K562 (cell line): ENCODE data around the gene BHLHE40. TPM values are rescaled to one million over a fixed set of nuclear protein-coding genes. Genes with fewer than 3 reads are reported as not detected.

Experiments used
- ADNP ChIP-seq: fragments of 200-800 bp; sonication (Bioruptor generic); IDR thresholded peaks from 2 replicates; pipeline ENCODE4 v1.6.1; 2016; ENCODE audit warnings: missing genetic modification characterization, missing compliant biosample characterization
- ARID3A ChIP-seq: IDR thresholded peaks from 2 replicates; pipeline ENCODE4 v1.6.1; 2012; ENCODE audit warnings: low read depth, low read length, improper control_type of control experiment, borderline replicate concordance
- CTBP1 ChIP-seq: fragments of 450-650 bp; IDR thresholded peaks from 2 replicates; pipeline ENCODE4 v1.6.1; 2016; ENCODE audit warnings: borderline replicate concordance
- CXXC5 ChIP-seq: fragments of 250-450 bp; sonication (Bioruptor Pico); IDR thresholded peaks from 2 replicates; pipeline ENCODE4 v1.8.0; 2022; ENCODE audit warnings: inconsistent platforms, mild to moderate bottlenecking, moderate library complexity
- DIDO1 ChIP-seq: fragments of 450-650 bp; IDR thresholded peaks from 2 replicates; pipeline ENCODE4 v1.6.1; 2016; ENCODE audit warnings: low read depth, missing biosample characterization, missing genetic modification characterization
- EP300 ChIP-seq: IDR thresholded peaks from 2 replicates; pipeline ENCODE4 v1.6.1; 2012; ENCODE audit warnings: low read length, improper control_type of control experiment
- ETV1 ChIP-seq: fragments of 450-650 bp; conservative IDR thresholded peaks from 2 replicates; pipeline ENCODE4 v1.6.1; 2016; ENCODE audit warnings: missing genetic modification characterization, control low read depth, low read depth, missing compliant biosample characterization
- HNRNPL ChIP-seq: fragments of 200-400 bp; formaldehyde crosslinking; IDR thresholded peaks from 2 replicates; pipeline ENCODE4 v1.6.1; 2017; ENCODE audit warnings: low read depth, mild to moderate bottlenecking, low read length
- KLF6 ChIP-seq: fragments of 250-450 bp; sonication (Bioruptor Pico); IDR thresholded peaks from 2 replicates; pipeline ENCODE4 v1.4.0; 2020; ENCODE audit warnings: mild to moderate bottlenecking, moderate library complexity, borderline replicate concordance
- MAFF ChIP-seq: IDR thresholded peaks from 2 replicates; pipeline ENCODE4 v1.6.1; 2012; ENCODE audit warnings: low read length, improper control_type of control experiment
- MAFK ChIP-seq: IDR thresholded peaks from 2 replicates; pipeline ENCODE4 v1.6.1; 2011; ENCODE audit warnings: low read length, improper control_type of control experiment
- MITF ChIP-seq: IDR thresholded peaks from 2 replicates; pipeline ENCODE4 v1.6.1; 2014; ENCODE audit warnings: antibody characterized with exemption
- MTA3 ChIP-seq: fragments of 450-650 bp; formaldehyde crosslinking; IDR thresholded peaks from 2 replicates; pipeline ENCODE4 v1.6.1; 2017; ENCODE audit warnings: mild to moderate bottlenecking, borderline replicate concordance
- NFE2L1 ChIP-seq: fragments of 450-650 bp; IDR thresholded peaks from 2 replicates; pipeline ENCODE4 v1.6.1; 2016; ENCODE audit warnings: missing genetic modification characterization, low read depth, mild to moderate bottlenecking, missing compliant biosample characterization, moderate library complexity, borderline replicate concordance
- NR1H2 ChIP-seq: sonication (generic); formaldehyde crosslinking; IDR thresholded peaks from 2 replicates; pipeline ENCODE4 v1.4.0; 2020; ENCODE audit warnings: mild to moderate bottlenecking, missing genetic modification reagents
- NR4A1 ChIP-seq, 2 experiments: fragments of 250-450 bp in 1 of 2; fragments of 450-650 bp in 1 of 2; sonication (Bioruptor Pico) in 1 of 2; IDR thresholded peaks; 2 replicates each; pipeline versions ENCODE4 v1.4.0 to v1.6.1; 2016 to 2020; ENCODE audit warnings: mild to moderate bottlenecking in 2 of 2, missing compliant biosample characterization in 1 of 2, missing genetic modification characterization in 1 of 2, moderate library complexity in 1 of 2
- SMARCA4 ChIP-seq: fragments of 450-650 bp; IDR thresholded peaks from 2 replicates; pipeline ENCODE4 v1.6.1; 2016
- SOX6 ChIP-seq: fragments of 450-650 bp; IDR thresholded peaks from 2 replicates; pipeline ENCODE4 v1.6.1; 2014; ENCODE audit warnings: mild to moderate bottlenecking
- U2AF1 ChIP-seq: fragments of 200-400 bp; formaldehyde crosslinking; optimal IDR thresholded peaks from 2 replicates; pipeline ENCODE3; 2017; ENCODE audit warnings: mild to moderate bottlenecking, low read depth, low read length, moderate library complexity
- ZFPM2 ChIP-seq: fragments of 250-450 bp; sonication (Bioruptor Pico); IDR thresholded peaks from 2 replicates; pipeline ENCODE4 v1.5.1; 2022; ENCODE audit warnings: mild to moderate bottlenecking
- ZNF583 ChIP-seq: fragments of 250-450 bp; sonication (Bioruptor Pico); IDR thresholded peaks from 2 replicates; pipeline ENCODE4 v1.4.0; 2020
- ZNF584 ChIP-seq: fragments of 200-800 bp; sonication (Bioruptor generic); IDR thresholded peaks from 2 replicates; pipeline ENCODE4 v1.6.1; 2016; ENCODE audit warnings: low read depth, mild to moderate bottlenecking, missing genetic modification characterization, missing compliant biosample characterization
- ZNF589 ChIP-seq: fragments of 200-800 bp; sonication (Bioruptor generic); IDR thresholded peaks from 2 replicates; pipeline ENCODE4 v1.6.1; 2016; ENCODE audit warnings: low read depth, missing genetic modification characterization, missing compliant biosample characterization
- ZNF644 ChIP-seq: fragments of 200-800 bp; sonication (Bioruptor generic); IDR thresholded peaks from 2 replicates; pipeline ENCODE4 v1.6.1; 2016; ENCODE audit warnings: low read depth, missing genetic modification characterization, missing compliant biosample characterization
- polyA plus RNA-seq, 8 experiments: library from polyadenylated mRNA; depleted of rRNA in 4 of 8; stranded (reverse) in 5 of 8; unstranded in 3 of 8; fragments of >200 nt; fragmentation: Nextera tagmentation in 2 of 8; fragmentation: Illumina TruSeq in 1 of 8; extraction: Ambion mirVana in 2 of 8; extraction: Trizol in 1 of 8; gene quantifications; 2 replicates each; pipeline versions ENCODE4 v1.2.1 to v1.2.3, GENCODE V29; 2011 to 2014; ENCODE audit warnings: inconsistent platforms in 1 of 8, missing spikeins in 1 of 8
- total RNA-seq, 7 experiments: library from RNA; depleted of rRNA in 6 of 7; stranded (reverse); fragments of >200 nt in 6 of 7; fragmentation: Illumina TruSeq in 2 of 7; extraction: Trizol in 2 of 7; gene quantifications; 2 replicates each; pipeline versions ENCODE4 v1.2.1 to v1.2.3, GENCODE V29; 2011 to 2021; ENCODE audit warnings: low replicate concordance in 1 of 7
- TF ChIP-seq, protein P1 (sequence below): sonication (generic); formaldehyde crosslinking; IDR thresholded peaks from 2 replicates; pipeline ENCODE4 v1.9.0; 2022; ENCODE audit warnings: mild to moderate bottlenecking, missing genetic modification reagents

BHLHE40 gene
- total and polyA plus RNA-seq, 9 of the 15 experiments (the other 6 are each of a cell fraction or from before 2014, with no cell fraction given), result 12.0 to 83.9 (median 31.4) TPM

DNA sequence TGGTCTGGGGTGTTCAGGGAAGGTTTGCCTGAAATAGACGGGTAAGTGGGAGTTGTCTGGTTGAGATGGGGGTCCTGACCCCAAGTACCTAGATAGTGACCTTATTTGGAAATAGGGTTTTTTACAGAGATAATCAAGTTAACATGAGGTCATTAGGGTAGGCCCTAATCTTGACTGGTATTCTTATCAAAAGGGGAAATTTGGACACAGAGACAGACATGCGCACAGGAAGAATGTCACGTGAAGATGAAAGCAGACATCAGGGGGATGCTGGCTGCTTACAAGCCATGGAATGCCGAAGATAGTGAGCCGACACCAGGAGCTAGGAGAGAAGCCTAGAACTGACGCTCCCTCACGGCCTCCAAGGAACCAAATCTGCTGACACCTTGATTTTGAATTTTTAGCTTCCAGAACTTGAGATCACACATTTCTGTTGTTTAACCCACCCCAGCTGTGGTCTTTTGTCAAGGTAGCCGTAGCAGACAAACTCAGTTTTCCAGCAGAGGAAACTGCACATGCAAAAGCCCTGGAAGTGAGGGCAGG is 17.1 kb downstream of the BHLHE40 start (continued):
- TF ChIP-seq ZNF644 (tag), result peak; percentile 84
- TF ChIP-seq SMARCA4, result no peak
- TF ChIP-seq ZNF583, result peak; percentile 54; the same call in 1 of the 2 replicates
- peak; percentile 43; the same call in 1 of the 2 replicates for TF ChIP-seq SOX6
- TF ChIP-seq DIDO1, result 0 out of 2 replicates have a peak, but pooled peaks have one; percentile 16
- 0 out of 2 replicates have a peak, but pooled peaks have one; percentile 19 for TF ChIP-seq NR4A1 (CRISPR knock-in tag; IDR thresholded peaks at IDR 0.05)
- no peak for TF ChIP-seq NR4A1 (tag; IDR thresholded peaks at IDR 0.05)
- TF ChIP-seq MITF, result peak; percentile 82; the same call in 1 of the 2 replicates
- peak; percentile 94 for TF ChIP-seq MAFF
- TF ChIP-seq ADNP (tag), result 0 out of 2 replicates have a peak, but pooled peaks have one; percentile 37
- peak; percentile 40; the same call in 1 of the 2 replicates for TF ChIP-seq CTBP1
- TF ChIP-seq MAFK, result peak; percentile 93
- no peak for TF ChIP-seq NR1H2 (CRISPR knock-in tag)
- no peak for TF ChIP-seq U2AF1
- TF ChIP-seq ETV1 (tag), result peak; percentile 39
- no peak for TF ChIP-seq ZFPM2 (CRISPR knock-in tag)
- TF ChIP-seq ZNF589 (CRISPR knock-in tag), result 0 out of 2 replicates have a peak, but pooled peaks have one; percentile 68
- peak; percentile 31; the same call in 1 of the 2 replicates for TF ChIP-seq EP300
- TF ChIP-seq KLF6 (CRISPR knock-in tag), result peak; percentile 26; the same call in 1 of the 2 replicates
- peak; percentile 25 for TF ChIP-seq CXXC5
- TF ChIP-seq ARID3A, result 0 out of 2 replicates have a peak, but pooled peaks have one; percentile 29
- TF ChIP-seq ZNF584 (CRISPR knock-in tag), result no peak; the same call in 1 of the 2 replicates
- TF ChIP-seq, protein P1, sequence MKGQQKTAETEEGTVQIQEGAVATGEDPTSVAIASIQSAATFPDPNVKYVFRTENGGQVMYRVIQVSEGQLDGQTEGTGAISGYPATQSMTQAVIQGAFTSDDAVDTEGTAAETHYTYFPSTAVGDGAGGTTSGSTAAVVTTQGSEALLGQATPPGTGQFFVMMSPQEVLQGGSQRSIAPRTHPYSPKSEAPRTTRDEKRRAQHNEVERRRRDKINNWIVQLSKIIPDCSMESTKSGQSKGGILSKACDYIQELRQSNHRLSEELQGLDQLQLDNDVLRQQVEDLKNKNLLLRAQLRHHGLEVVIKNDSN (CRISPR knock-in tag), result peak; percentile 76
- no peak for TF ChIP-seq NFE2L1 (tag)
- peak; percentile 57; the same call in 1 of the 2 replicates for TF ChIP-seq MTA3
- no peak for TF ChIP-seq HNRNPL
